Heart right ventricle (tissue), 16 donors: ENCODE measurements around the gene EQTN. TPM values are rescaled to one million over a fixed set of nuclear protein-coding genes. Genes with fewer than 3 reads are reported as not detected.

Experiments
- ATAC-seq, 8 donors: fragments of 200-7000 bp; cut with Tn5 transposase; one replicate each; pipeline ENCODE4 v1.9.1; 2020; ENCODE audit warnings: mild to moderate bottlenecking in 8 of 8, moderate library complexity in 8 of 8, moderate number of reproducible peaks in 1 of 8
- DNase-seq, 2 donors: peaks; one replicate each; pipeline ENCODE4 v3.0.0-alpha.2; 2020
- H3K27ac ChIP-seq, 10 donors: fragments of 200-600 bp; sonication (generic) in 2 of 10; one replicate each; pipeline versions ENCODE4 v1.5.0 to v1.8.0; 2020 to 2022; ENCODE audit warnings: mild to moderate bottlenecking in 3 of 10
- H3K27me3 ChIP-seq, 7 donors: fragments of 200-600 bp; one replicate each; pipeline ENCODE4 v1.8.0; 2021 to 2022; ENCODE audit warnings: mild to moderate bottlenecking in 2 of 7
- H3K36me3 ChIP-seq, 9 donors: fragments of 200-600 bp; sonication (generic) in 1 of 9; one replicate each; pipeline versions ENCODE4 v1.5.0 to v1.8.0; 2020 to 2022; ENCODE audit warnings: mild to moderate bottlenecking in 2 of 9
- H3K4me1 ChIP-seq, 9 donors: fragments of 200-600 bp; sonication (generic) in 1 of 9; one replicate each; pipeline versions ENCODE4 v1.5.0 to v1.8.0; 2020 to 2022; ENCODE audit warnings: mild to moderate bottlenecking in 4 of 9
- H3K4me3 ChIP-seq, 10 donors: fragments of 200-600 bp; sonication (generic) in 2 of 10; one replicate each; pipeline versions ENCODE4 v1.5.0 to v1.8.0; 2020 to 2022; ENCODE audit warnings: mild to moderate bottlenecking in 7 of 10, moderate library complexity in 2 of 10
- H3K9me3 ChIP-seq, 11 donors: fragments of 200-600 bp in 10 of 11; sonication (generic) in 2 of 11; one replicate each; pipeline versions ENCODE4 v1.5.0 to v1.8.0; 2013 to 2022; ENCODE audit warnings: mild to moderate bottlenecking in 2 of 11, control low read depth in 1 of 11, moderate library complexity in 1 of 11
- CTCF ChIP-seq, 9 donors: fragments of 200-600 bp; sonication (generic) in 2 of 9; IDR thresholded peaks; one replicate each; pipeline versions ENCODE4 v1.5.0 to v1.8.0; 2021 to 2022; ENCODE audit warnings: antibody characterized with exemption in 9 of 9, mild to moderate bottlenecking in 5 of 9, moderate library complexity in 1 of 9
- WGBS, 2 donors: extraction: QIAGEN DNeasy Blood & Tissue Kit; methylation state at CpG; one replicate each; pipeline ENCODE4 v1.1.7; 2013; ENCODE audit warnings: inconsistent platforms in 1 of 2; 5-methylcytosine and 5-hydroxymethylcytosine counted together
- intact Hi-C, 10 donors: fragments of 100-400 bp; cut with DNase I; formaldehyde crosslinking; loops; one replicate each; pipeline versions ENCODE4 v1.11.1 to v1.14.2; 2022
- polyA plus RNA-seq, 2 donors: library from polyadenylated mRNA; stranded (reverse); fragments of 200-250 nt; gene quantifications; one replicate each; pipeline ENCODE4 v1.2.3, GENCODE V29; 2013
- total RNA-seq, 10 donors: library from RNA; stranded (reverse); fragmentation: NEBNext Ultra II Directional in 3 of 10; extraction: Animal tissue kit (Norgen Biotek cat#: 25700) in 3 of 10; gene quantifications; one replicate each; pipeline versions ENCODE4 v1.2.1 to v1.2.4, GENCODE V29; 2021 to 2023
- donor health status: Arrhythmogenic right ventricular cardiomyopathy.
- donor health status: ischemic (EF 13 %, LVEDD 7.1; RV severe dilation, severe dysfunction).
- donor health status: healthy with polysubstance abuse.
- donor health status: DM: no; HTN: yes; CAD: no.
- donor health status: DM: no; HTN: no; CAD: no.
- donor health status: ischemic (EF 25% LVEDD 6.9; RV normal size, moderate dysfunction).
- donor health status: ischemic (EF 25% LVEDD 5.7; RV mildly dilated, moderate dysfunction).
- donor health status: healthy.
- donor health status: DM: yes; HTN: yes; CAD: no.
- donor health status: Ischemic cardiomyopathy.
- donor health status: ischemic (EF 35%, LVEDD 5.7; RV mildly dilated, moderate dysfunction).
- donor health status: nonischemic (EF 11% LVEDD 7.7; RV severe dilation, severe dysfunction).
- donor health status: DM: yes; HTN: yes; CAD: no.
- donor health status: PGD.
- donor health status: ischemic (EF 29% LVEDD 5.4; RV normal size, mild dysfunction).
- donor health status: nonischemic (EF 23%, LVEDD 6.1; RV moderate dilation, normal function).

EQTN gene
- total and polyA plus RNA-seq, 12 donors, result not detected

- no peak overlapping the region for H3K4me3 ChIP-seq
- TF ChIP-seq CTCF (IDR thresholded peaks at IDR 0.05), result no peak
- H3K27ac ChIP-seq, result no peak overlapping the region
- H3K9me3 ChIP-seq, result no peaks in the 10 kb centered on the region
- peaks cover 0 to 12% (median 4%) of the 10 kb centered on the region in 9 donors for H3K4me1 ChIP-seq
- WGBS, 2 donors, result 88% methylated on average over 7 of the region's 7 CpGs
- DNase-seq (no peak), ATAC-seq (no peak)
- H3K27me3 ChIP-seq, result peaks cover 0 to 5% (median 0%) of the 10 kb centered on the region in 7 donors
- H3K36me3 ChIP-seq, result no peaks in the 10 kb centered on the region
- intact Hi-C loops, result loop anchor here in 1 of 10 donors (5.0 kb wide), 1 partner anchor 250 kb away; no protein-coding TSS in a partner anchor
Measured at GRCh38 chr9:27282269-27282668, 14.7 kb downstream of the EQTN start.

GRCh38 chr9:27280860-27281259 is 16.1 kb downstream of the EQTN start:
- H3K9me3 ChIP-seq, result no peaks in the 10 kb centered on the region
- no peaks in the 10 kb centered on the region for H3K27me3 ChIP-seq
- 30 to 33% methylated on average over 5 of the region's 5 CpGs for WGBS, 2 donors
- H3K4me3 ChIP-seq, result peak overlapping the region in 7 of 10 donors; percentile 4 to 30 (median 19)
- peak in 2 of 8 donors; percentile 33 to 52 for ATAC-seq
- TF ChIP-seq CTCF (IDR thresholded peaks at IDR 0.05), result no peak
- peak overlapping the region in 1 of 10 donors; percentile 51 for H3K27ac ChIP-seq
- no peak for DNase-seq
- no peaks in the 10 kb centered on the region for H3K36me3 ChIP-seq
- peaks cover 0 to 20% (median 6%) of the 10 kb centered on the region in 9 donors for H3K4me1 ChIP-seq
- intact Hi-C loops, result loop anchor here in 1 of 10 donors (5.0 kb wide), 1 partner anchor 249 kb away; no protein-coding TSS in a partner anchor

GRCh38 chr9:27280249-27280648 is 16.7 kb downstream of the EQTN start:
- Histone ChIP-seq H3K9me3 (no peaks in the 10 kb centered on the region), H3K27me3 (no peaks in the 10 kb centered on the region), H3K36me3 (no peaks in the 10 kb centered on the region), H3K4me1 (peaks cover 0 to 20% (median 6%) of the 10 kb centered on the region in 9 donors), H3K4me3 (no peak overlapping the region), H3K27ac (no peak overlapping the region)
- intact Hi-C loops, result loop anchor here in 1 of 10 donors (5.0 kb wide), 1 partner anchor 248 kb away; no protein-coding TSS in a partner anchor
- ATAC-seq (no peak), DNase-seq (no peak)
- WGBS, 2 donors, result 90 to 91% methylated on average over 16 of the region's 16 CpGs
- TF ChIP-seq CTCF (IDR thresholded peaks at IDR 0.05), result no peak

- Histone ChIP-seq H3K27me3 (no peaks in the 10 kb centered on the region), H3K4me1 (peaks cover 0 to 20% (median 6%) of the 10 kb centered on the region in 9 donors), H3K9me3 (no peaks in the 10 kb centered on the region), H3K36me3 (no peaks in the 10 kb centered on the region), H3K27ac (no peak overlapping the region), H3K4me3 (no peak overlapping the region)
- no peak for TF ChIP-seq CTCF (IDR thresholded peaks at IDR 0.05)
- 83% methylated on average over 3 of the region's 3 CpGs for WGBS, 2 donors
- no peak for DNase-seq
- ATAC-seq, result no peak
- intact Hi-C loops, result loop anchor here in 6 of 10 donors (2.0 to 10.0 kb wide), 6 partner anchors 55 to 537 kb away; no protein-coding TSS in a partner anchor
Measured at GRCh38 chr9:27279611-27280010, 17.3 kb downstream of the EQTN start.
